T-helper 2 cell treated with Interferon-gamma antibody and Interleukin-4, amounts not matched to agents 5 μg/mL and 100 μg/mL, for 36 hours (primary cell): Measurements from ENCODE around the gene KLLN.
"Not testable (repeated sequence)": the region's sequence is repeated elsewhere in the genome, so short reads cannot be mapped to it uniquely, and the experiment has no call there.

Experiments used
- DNase-seq: peaks from one replicate; pipeline ENCODE4 v3.0.0; 2021; ENCODE audit warnings: low spot score
- H3K27ac Mint-ChIP-seq: one replicate; pipeline ENCODE4 v1.8.0; 2021; ENCODE audit warnings: mild to moderate bottlenecking, mixed read lengths
- H3K27me3 Mint-ChIP-seq: one replicate; pipeline ENCODE4 v1.8.0; 2021; ENCODE audit warnings: low read depth, mixed read lengths
- H3K36me3 Mint-ChIP-seq: one replicate; pipeline ENCODE4 v1.8.0; 2021; ENCODE audit warnings: low read depth, mixed read lengths
- H3K4me1 Mint-ChIP-seq: one replicate; pipeline ENCODE4 v1.8.0; 2021; ENCODE audit warnings: low read depth, mixed read lengths
- H3K4me3 Mint-ChIP-seq: one replicate; pipeline ENCODE4 v1.8.0; 2022; ENCODE audit warnings: mild to moderate bottlenecking, moderate library complexity, mixed read lengths
- H3K9me3 Mint-ChIP-seq: one replicate; pipeline ENCODE4 v1.8.0; 2021; ENCODE audit warnings: mixed read lengths

Gene KLLN

GRCh38 chr10:87861566-87861952 lies 1.8 kb downstream of the KLLN start:
- H3K9me3 Mint-ChIP-seq, result no peaks in the 10 kb centered on the region
- no peak for DNase-seq

GRCh38 chr10:87860816-87861403 lies 2.4 kb downstream of the KLLN start:
- Mint-ChIP-seq H3K27me3 (peaks cover 3% of the 10 kb centered on the region), H3K9me3 (no peaks in the 10 kb centered on the region), H3K27ac (no peak overlapping the region), H3K4me1 (peaks cover 18% of the 10 kb centered on the region), H3K36me3 (peaks cover 17% of the 10 kb centered on the region), H3K4me3 (peak overlapping the region; percentile 94)
- no peak for DNase-seq

More at GRCh38 chr10:87861566-87861952, 1.8 kb downstream of the KLLN start:
- Mint-ChIP-seq H3K4me3 (peak overlapping the region; percentile 94), H3K4me1 (peaks cover 19% of the 10 kb centered on the region), H3K27me3 (peaks cover 3% of the 10 kb centered on the region), H3K36me3 (peaks cover 19% of the 10 kb centered on the region), H3K27ac (peak overlapping the region; percentile 92)

GRCh38 chr10:87860156-87860795 lies 3.1 kb downstream of the KLLN start:
- no peak overlapping the region for H3K27ac Mint-ChIP-seq
- H3K4me3 Mint-ChIP-seq, result peak overlapping the region; percentile 22
- H3K27me3 Mint-ChIP-seq, result peaks cover 3% of the 10 kb centered on the region
- peaks cover 14% of the 10 kb centered on the region for H3K36me3 Mint-ChIP-seq
- DNase-seq, result peak; percentile 12
- H3K9me3 Mint-ChIP-seq, result peaks cover 6% of the 10 kb centered on the region
- peaks cover 21% of the 10 kb centered on the region for H3K4me1 Mint-ChIP-seq

DNA sequence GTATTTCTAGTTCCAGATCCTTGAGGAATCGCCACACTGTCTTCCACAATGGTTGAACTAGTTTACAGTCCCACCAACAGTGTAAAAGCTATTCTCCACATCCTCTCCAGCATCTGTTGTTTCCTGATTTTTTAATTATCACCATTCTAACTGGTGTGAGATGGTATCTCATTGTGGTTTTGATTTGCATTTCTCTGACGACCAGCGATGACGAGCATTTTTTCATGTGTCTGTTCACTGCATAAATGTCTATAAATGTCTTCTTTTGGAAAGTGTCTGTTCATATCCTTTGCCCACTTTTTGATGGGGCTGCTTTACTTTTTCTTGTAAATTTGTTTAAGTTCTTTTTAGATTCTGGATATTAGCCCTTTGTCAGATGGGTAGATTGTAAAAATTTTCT lies 7.7 kb downstream of the KLLN start:
- not testable (repeated sequence) for DNase-seq, H3K27me3 Mint-ChIP-seq, H3K9me3 Mint-ChIP-seq, H3K36me3 Mint-ChIP-seq
- peak overlapping the region; percentile 10 for H3K27ac Mint-ChIP-seq
- peak overlapping the region; percentile 5 for H3K4me3 Mint-ChIP-seq
- H3K4me1 Mint-ChIP-seq, result peaks cover 20% of the 10 kb centered on the region

- peak overlapping the region; percentile 5 for H3K4me3 Mint-ChIP-seq
- H3K4me1 Mint-ChIP-seq, result peaks cover 19% of the 10 kb centered on the region
- not testable (repeated sequence) for H3K9me3 Mint-ChIP-seq, DNase-seq, H3K27ac Mint-ChIP-seq, H3K36me3 Mint-ChIP-seq, H3K27me3 Mint-ChIP-seq
Observed at GRCh38 chr10:87855247-87855646, 8.1 kb downstream of the KLLN start.

- no peak for DNase-seq
- Mint-ChIP-seq H3K4me3 (no peak overlapping the region), H3K36me3 (peaks cover 3% of the 10 kb centered on the region), H3K27me3 (peaks cover 3% of the 10 kb centered on the region), H3K27ac (no peak overlapping the region), H3K4me1 (peaks cover 16% of the 10 kb centered on the region), H3K9me3 (peaks cover 6% of the 10 kb centered on the region)
Observed at GRCh38 chr10:87852089-87852488, 11.2 kb downstream of the KLLN start.

GRCh38 chr10:87850742-87851205 lies 12.6 kb downstream of the KLLN start:
- Mint-ChIP-seq H3K9me3 (peaks cover 6% of the 10 kb centered on the region), H3K27me3 (peaks cover 3% of the 10 kb centered on the region), H3K36me3 (peaks cover 2% of the 10 kb centered on the region), H3K4me3 (no peak overlapping the region), H3K27ac (no peak overlapping the region), H3K4me1 (peaks cover 16% of the 10 kb centered on the region)
- peak; percentile 33 for DNase-seq

- H3K36me3 Mint-ChIP-seq, result no peaks in the 10 kb centered on the region
- peaks cover 3% of the 10 kb centered on the region for H3K27me3 Mint-ChIP-seq
- H3K4me1 Mint-ChIP-seq, result peaks cover 10% of the 10 kb centered on the region
- H3K4me3 Mint-ChIP-seq, result no peak overlapping the region
- no peaks in the 10 kb centered on the region for H3K9me3 Mint-ChIP-seq
- H3K27ac Mint-ChIP-seq, result no peak overlapping the region
- DNase-seq, result no peak
Observed at GRCh38 chr10:87849001-87849400, 14.3 kb downstream of the KLLN start.

DNA sequence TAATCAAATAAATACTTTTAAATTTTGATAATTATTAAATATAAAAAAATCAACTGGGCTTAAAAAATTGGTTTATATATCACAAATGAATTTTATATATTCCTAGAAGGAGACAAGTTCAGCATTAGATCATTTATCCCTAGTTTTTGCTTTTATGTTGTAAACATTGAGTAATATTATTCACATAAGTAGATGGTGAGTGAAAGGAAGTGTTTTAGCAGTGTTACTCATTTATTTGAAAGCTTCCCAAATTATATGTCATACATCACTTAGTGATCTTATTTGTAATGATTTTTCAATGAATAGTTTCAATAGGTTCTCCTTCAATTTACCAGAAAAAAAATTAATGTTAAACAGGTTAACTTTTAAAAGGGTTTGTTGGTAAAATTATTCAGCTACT lies 15.8 kb downstream of the KLLN start:
- H3K27ac Mint-ChIP-seq, result no peak overlapping the region
- H3K9me3 Mint-ChIP-seq, result no peaks in the 10 kb centered on the region
- H3K36me3 Mint-ChIP-seq, result no peaks in the 10 kb centered on the region
- H3K27me3 Mint-ChIP-seq, result peaks cover 3% of the 10 kb centered on the region
- no peak overlapping the region for H3K4me3 Mint-ChIP-seq
- peaks cover 13% of the 10 kb centered on the region for H3K4me1 Mint-ChIP-seq
- DNase-seq, result no peak

- H3K9me3 Mint-ChIP-seq, H3K27me3 Mint-ChIP-seq, H3K4me3 Mint-ChIP-seq, DNase-seq, H3K36me3 Mint-ChIP-seq, H3K27ac Mint-ChIP-seq: not testable (repeated sequence)
- H3K4me1 Mint-ChIP-seq, result peaks cover 17% of the 10 kb centered on the region
Observed at GRCh38 chr10:87846711-87847110, 16.6 kb downstream of the KLLN start.

GRCh38 chr10:87846023-87846422 lies 17.3 kb downstream of the KLLN start:
- peaks cover 15% of the 10 kb centered on the region for H3K4me1 Mint-ChIP-seq
- no peaks in the 10 kb centered on the region for H3K9me3 Mint-ChIP-seq
- no peak overlapping the region for H3K4me3 Mint-ChIP-seq
- no peaks in the 10 kb centered on the region for H3K36me3 Mint-ChIP-seq
- no peak overlapping the region for H3K27ac Mint-ChIP-seq
- DNase-seq, result no peak
- peaks cover 3% of the 10 kb centered on the region for H3K27me3 Mint-ChIP-seq

DNA sequence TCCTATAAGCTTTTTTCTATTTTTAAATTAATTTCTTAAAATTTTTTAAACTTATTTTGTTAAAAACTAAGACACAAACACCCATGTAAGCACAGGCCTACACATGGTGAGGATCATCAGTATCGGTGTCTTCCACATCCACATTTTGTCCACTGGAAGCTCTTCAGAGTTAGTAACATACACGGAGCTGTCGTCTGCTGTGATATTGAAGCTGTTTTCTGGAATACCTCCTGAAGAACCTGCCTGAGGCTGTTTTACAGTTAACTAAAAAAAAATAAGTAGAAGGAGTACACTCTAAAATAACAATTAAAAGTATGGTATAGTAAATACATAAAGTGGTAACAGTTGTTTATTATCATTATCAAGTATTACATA lies 17.7 kb downstream of the KLLN start:
- Mint-ChIP-seq H3K4me1 (peaks cover 12% of the 10 kb centered on the region), H3K27ac (no peak overlapping the region), H3K27me3 (peaks cover 3% of the 10 kb centered on the region), H3K36me3 (no peaks in the 10 kb centered on the region), H3K4me3 (no peak overlapping the region), H3K9me3 (no peaks in the 10 kb centered on the region)
- DNase-seq, result no peak

DNA sequence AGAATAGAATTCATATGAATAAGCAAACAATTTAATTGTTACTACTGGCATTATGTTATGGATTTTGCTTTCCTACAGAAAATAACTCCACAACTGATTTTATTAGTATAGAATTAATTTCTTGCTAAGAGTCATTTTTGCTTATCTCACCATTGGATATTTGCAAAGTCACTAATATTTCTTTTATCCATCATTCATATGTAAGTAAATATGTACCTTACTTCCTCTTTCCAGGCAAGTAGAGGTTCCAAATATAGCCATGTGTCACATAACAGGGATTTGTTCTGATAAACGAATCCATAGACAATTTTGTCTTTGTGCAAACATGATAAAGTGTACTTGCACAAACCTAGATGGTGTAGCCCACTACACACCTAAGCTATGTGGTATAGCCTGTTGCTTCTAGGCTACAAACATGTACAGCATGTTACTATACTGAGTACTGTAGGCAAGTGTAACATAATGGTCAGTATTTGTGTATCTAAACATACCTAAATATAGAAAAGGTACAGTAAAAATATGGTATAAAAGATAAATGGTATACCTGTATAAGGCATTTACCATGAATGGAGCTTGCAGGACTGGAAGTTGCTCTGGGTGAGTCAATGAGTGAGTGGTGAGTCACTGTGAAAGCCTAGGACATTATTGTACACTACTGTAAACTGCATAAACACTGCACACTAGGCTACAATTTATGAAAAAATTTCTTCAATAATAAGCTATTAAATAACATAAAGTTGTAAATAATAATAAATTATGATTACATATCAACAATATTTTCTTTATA lies 18.3 kb downstream of the KLLN start:
- Mint-ChIP-seq H3K4me3 (no peak overlapping the region), H3K9me3 (no peaks in the 10 kb centered on the region), H3K27me3 (peaks cover under 1% of the 10 kb centered on the region), H3K36me3 (no peaks in the 10 kb centered on the region), H3K27ac (no peak overlapping the region), H3K4me1 (peaks cover 9% of the 10 kb centered on the region)
- DNase-seq, result no peak

GRCh38 chr10:87843714-87844113 lies 19.6 kb downstream of the KLLN start:
- Mint-ChIP-seq H3K27me3 (no peaks in the 10 kb centered on the region), H3K9me3 (no peaks in the 10 kb centered on the region), H3K4me1 (peaks cover 9% of the 10 kb centered on the region), H3K27ac (no peak overlapping the region), H3K36me3 (no peaks in the 10 kb centered on the region), H3K4me3 (no peak overlapping the region)
- no peak for DNase-seq
